Stimulated activated CD8-positive, alpha-beta memory T cell treated with anti-CD3 and anti-CD28 coated beads, Interleukin-15, amount 100 ng/mL, for 1 hour (primary cell): Measurements from ENCODE around the gene KLRK1.
"Not testable (repeated sequence)": the region's sequence is repeated elsewhere in the genome, so short reads cannot be mapped to it uniquely, and the experiment has no call there.

Experiments used
- DNase-seq: peaks from one replicate; pipeline ENCODE4 v3.0.0-alpha.2; 2020; ENCODE audit warnings: low read depth

The KLRK1 gene

DNA sequence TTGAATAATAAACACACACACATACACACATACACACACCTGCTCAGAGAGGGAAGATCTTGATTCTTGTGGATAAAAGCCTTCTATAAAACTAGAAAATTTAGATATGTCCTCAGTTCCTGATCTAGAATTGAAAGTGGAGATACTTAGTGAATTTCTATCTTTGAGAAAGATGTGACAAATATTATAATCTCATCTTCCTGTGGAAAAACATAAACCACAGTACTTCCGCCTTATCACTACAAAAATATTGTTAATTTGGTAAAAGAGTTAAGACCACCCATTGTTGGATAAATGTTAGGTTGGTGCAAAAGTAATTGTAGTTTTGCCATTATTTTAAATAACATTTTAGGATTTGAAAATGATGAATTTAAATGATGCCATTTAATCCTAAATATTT lies at the start of gene KLRK1:
TSS of gene KLRK1 (minus strand) at position 138 of the 400 bp plus-strand sequence. CDS start 1,231 bp downstream, outside the sequence.
- DNase-seq, result no peak

DNA sequence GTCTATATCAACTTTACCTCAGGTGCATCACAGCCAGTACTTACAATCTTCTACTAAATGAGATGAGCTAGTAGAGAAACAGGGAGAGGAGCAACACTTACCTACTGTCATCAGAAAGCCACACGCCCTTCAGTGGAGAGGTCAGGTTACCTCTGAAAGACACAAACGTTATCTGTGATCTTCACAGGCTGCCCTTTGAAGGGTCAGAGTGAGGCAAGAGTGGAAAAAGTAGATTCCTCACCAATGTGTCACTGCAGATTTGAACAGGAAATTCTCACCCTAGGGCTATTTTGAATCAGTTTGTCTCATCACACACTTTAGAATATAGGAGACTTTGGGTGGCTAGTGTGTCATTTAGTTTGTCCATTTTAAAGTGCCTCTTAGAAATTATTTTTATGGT lies 47.8 kb upstream of the KLRK1 start:
- DNase-seq, result not testable (repeated sequence)

DNA sequence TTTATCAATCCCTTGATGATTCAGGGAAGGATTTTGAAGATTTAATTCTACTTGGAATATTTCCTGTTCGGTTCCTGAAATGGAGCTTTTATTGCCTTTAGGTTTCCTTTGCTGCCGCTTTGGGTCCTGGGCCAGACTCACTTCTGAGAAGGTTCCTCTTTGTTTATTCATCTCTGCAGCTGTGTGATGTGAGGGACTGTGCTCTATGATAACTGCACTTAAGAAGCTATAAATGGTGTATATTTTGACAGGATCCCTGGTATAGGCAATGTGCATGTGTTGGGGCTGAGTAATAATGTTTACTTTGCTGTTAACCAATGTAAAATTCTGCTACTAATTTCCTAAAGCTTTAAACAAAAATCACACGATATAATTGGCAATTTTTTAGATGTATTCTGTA lies 46.0 kb upstream of the KLRK1 start, which contains the start of gene KLRC2:
TSS of gene KLRC2 (minus strand) at position 195 of the 400 bp plus-strand sequence. CDS start at position 171, 24 bp downstream.
- DNase-seq, result not testable (repeated sequence)

DNA sequence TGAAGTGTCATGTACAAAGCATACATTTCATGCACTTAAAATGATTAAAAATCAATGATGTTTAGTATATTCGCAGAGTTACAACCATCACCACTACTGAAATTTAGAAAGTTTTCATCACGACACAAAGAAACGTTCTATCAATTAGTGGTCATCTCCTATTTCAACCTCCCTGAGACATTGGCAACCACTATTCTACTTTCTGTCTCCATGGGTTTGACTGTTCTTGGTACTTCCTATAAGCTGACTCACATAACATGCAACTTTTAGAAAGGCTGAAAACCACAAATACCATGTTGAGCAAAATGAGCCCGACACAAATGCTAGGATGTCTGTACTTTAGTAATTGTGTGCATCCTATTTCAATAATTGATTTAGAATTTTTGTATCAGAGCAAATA lies 40.8 kb upstream of the KLRK1 start:
- not testable (repeated sequence) for DNase-seq

DNA sequence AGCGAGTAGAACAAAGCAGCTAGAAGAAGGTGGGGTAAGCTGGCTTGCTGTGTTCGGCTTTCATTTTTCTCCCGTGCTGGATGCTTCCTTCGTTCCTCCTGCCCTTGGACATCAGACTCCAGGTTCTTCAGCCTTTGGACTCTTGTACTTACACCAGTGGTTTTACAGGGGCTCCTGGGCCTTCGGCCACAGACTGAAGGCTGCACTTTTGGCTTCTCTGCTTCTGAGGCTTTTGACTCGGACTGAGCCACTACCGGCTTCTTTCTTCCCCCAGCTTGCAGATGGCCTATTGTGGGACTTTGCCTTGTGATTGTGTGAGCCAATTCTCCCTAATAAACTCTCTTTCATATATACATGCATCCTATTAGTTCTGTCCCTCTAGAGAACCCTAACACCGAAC lies 36.1 kb upstream of the KLRK1 start:
- not testable (repeated sequence) for DNase-seq

DNA sequence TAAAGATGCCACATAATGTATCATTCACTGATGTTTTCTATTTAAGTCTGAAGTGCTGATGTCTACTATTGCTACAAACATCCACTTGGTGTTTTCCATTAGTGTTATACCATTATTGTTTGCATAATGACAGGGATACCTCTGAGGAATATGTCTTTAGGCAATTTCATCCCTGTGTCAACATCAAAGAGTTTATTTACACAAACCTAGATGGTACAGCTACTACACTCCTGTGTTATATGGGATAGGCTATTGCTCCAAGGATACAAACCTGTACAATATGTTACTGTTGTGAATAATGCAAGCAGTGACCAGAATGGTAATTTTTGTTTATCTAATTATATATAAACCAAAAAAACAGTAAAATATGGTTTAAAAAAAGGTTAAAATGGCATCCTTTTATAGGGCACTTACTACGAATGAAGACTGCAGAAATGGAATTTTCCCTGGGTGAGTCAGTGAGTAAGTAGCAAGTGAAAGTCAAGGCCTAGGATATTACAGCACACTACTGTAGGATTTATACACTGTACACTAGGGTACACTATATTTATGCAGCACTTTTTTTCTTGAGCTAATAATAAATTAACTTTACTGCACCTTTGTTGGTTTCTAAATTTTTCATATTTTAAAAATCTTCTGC lies 34.5 kb upstream of the KLRK1 start:
- DNase-seq, result not testable (repeated sequence)

DNA sequence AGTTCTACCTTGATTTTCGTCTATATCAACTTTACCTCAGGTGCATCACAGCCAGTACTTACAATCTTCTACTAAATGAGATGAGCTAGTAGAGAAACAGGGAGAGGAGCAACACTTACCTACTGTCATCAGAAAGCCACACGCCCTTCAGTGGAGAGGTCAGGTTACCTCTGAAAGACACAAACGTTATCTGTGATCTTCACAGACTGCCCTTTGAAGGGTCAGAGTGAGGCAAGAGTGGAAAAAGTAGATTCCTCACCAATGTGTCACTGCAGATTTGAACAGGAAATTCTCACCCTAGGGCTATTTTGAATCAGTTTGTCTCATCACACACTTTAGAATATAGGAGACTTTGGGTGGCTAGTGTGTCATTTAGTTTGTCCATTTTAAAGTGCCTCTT lies 32.3 kb upstream of the KLRK1 start:
- not testable (repeated sequence) for DNase-seq

DNA sequence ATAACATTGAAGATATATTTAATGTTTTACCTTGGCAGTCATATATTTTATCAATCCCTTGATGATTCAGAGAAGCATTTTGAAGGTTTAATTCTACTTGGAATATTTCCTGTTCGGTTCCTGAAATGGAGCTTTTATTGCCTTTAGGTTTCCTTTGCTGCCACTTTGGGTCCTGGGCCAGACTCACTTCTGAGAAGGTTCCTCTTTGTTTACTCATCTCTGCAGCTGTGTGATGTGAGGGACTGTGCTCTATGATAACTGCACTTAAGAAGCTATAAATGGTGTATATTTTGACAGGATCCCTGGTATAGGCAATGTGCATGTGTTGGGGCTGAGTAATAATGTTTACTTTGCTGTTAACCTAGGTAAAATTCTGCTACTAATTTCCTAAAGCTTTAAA lies 30.5 kb upstream of the KLRK1 start, which contains the start of gene KLRC3:
TSS of gene KLRC3 (minus strand) at position 262 of the 400 bp plus-strand sequence. CDS start at position 217, 45 bp downstream.
- not testable (repeated sequence) for DNase-seq

DNA sequence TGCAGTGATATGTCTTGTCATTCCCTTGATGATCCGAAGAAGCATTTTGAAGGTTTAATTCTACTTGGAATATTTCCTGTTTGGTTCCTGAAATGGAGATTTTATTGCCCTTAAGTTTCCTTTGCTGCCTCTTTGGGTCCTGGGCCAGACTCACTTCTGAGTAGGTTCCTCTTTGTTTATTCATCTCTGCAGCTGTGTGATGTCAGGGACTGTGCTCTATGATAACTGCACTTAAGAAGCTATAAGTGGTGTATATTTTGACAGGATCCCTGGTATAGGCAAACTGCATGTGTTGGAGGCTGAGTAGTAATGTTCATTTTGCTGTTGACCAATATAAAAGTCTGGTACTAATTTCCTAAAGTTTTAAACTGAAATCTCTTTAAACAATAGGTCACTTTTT lies 19.6 kb upstream of the KLRK1 start, which contains the start of gene KLRC4:
TSS of gene KLRC4 (minus strand) at position 366 of the 400 bp plus-strand sequence. CDS start at position 184, 182 bp downstream.
- no peak for DNase-seq

DNA sequence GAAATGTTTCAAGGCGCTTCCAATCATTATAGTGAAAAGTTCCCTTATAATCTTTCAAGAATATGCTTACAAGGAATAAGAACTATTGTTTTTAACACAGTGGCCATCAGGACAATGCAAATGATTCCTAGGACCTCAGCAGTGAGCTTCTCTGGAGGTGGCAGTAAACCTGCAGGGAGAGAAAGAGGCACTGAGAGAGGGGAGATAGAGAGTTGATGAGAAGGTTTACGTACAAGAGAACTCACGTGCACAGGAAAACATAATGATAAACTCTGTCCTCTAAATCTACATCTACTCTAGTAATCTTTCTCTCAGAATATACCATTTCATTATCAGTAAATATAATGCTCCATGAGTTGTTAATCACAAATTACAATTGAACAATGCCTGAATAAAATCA lies 19.0 kb upstream of the KLRK1 start:
- DNase-seq, result no peak

DNA sequence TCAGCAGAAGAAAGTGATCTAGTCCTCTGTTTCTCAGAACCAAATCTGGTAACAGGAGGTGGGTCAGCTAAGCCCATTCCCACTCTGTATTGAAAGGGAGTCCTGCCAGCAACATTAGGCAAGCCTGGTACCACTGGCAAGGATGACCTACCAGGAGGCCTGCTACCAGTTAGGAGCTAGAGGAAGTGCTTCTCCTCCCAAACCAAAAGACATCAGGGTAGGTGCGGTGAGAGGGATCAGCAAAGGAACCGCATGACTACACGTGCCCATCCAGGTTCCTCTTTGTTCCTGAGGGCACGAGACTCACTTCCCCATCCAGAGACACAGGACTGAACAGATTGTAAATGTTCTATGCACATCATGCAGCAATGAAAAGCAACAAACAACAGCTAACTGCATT lies 16.9 kb upstream of the KLRK1 start:
- DNase-seq, result no peak

DNA sequence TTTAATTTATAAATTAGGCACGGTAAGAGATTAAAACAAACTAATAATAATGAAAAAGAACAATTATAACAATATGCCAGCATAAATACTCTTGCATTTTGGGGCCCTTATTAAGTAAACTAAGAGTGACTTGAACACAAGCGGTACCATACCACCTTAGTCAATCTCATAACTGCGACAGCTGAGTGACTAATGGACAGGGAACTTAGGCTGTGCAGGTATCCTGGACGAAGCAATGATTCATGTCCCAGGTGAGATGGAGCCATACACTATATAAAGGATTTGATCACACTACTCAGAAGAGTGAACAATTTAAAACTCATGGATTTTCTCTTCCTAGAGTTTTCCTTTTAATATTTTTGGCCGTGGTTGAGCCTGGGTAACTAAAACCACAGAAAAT lies 15.5 kb upstream of the KLRK1 start:
- no peak for DNase-seq

DNA sequence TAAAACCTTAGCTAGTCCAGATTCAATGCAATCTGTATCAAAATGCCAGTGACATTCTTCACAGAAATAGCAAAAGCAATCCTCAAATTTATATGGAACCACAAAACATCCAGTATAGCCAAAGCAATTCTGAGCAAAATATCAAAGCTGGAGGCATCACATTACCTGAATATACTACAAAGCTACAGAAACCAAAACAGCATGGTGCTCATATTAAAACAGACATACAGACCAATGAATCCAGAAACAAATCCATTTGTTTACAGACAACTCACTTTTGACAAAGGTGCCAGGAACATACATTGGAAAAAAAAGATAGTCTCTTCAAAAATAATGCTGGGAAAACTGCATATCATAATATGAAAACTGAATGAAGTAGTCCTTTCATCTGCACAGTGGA lies 15.0 kb upstream of the KLRK1 start:
- DNase-seq, result no peak

DNA sequence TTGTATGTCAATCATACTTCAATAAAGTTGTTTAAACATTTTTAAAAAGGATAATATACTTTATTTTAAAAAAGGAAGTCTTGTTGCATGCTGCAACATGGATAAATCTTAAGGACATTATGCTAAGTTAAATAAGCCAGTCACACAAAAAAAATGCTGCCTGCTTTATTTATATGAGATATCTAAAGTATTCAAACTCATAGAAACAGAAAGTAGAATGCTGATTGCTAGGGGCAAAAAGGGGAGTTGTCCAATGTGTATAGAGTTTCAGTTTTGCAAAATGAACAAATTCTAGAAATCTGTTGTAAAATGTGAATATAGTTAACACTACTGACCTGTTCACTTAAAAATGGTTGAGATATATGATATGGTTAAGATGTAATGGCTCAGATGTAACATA lies 11.0 kb upstream of the KLRK1 start:
- no peak for DNase-seq

DNA sequence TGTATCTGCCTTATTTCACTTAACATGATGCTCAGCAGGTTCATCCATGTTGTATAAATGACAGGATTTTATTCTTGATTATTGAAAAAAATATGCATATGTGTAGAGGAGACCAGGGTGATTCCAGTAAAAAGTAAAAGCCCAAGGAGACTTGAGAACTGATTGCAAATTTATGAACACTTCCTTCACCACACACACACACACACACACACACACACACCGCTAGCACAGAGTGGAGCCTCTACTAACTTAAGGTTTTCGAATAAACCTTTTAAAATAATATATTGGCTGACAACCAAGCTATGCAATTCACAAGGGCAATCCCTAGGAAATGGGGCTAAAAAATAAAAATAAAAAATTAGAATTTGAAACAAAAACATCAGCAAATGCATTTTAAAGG lies 8.3 kb upstream of the KLRK1 start:
- no peak for DNase-seq

DNA sequence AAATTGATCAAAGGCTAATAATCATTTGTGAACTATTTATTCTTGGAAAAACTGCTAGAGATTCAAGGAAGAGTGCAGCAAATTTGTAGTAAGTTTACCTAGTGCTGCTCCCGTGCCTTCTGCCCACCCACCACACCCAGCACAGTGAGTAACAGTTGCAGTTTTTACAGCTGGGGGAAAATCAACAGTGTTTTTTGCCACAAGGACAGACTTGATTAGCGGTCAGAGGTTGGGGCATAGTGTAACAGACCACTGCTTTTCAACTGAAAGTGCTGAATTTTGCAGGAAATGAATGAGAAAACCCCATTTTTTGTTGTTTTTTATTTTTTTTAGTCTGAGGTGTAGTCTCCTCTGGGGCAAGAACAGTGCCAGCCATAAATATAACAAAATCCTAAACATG lies 7.5 kb upstream of the KLRK1 start:
- DNase-seq, result no peak

DNA sequence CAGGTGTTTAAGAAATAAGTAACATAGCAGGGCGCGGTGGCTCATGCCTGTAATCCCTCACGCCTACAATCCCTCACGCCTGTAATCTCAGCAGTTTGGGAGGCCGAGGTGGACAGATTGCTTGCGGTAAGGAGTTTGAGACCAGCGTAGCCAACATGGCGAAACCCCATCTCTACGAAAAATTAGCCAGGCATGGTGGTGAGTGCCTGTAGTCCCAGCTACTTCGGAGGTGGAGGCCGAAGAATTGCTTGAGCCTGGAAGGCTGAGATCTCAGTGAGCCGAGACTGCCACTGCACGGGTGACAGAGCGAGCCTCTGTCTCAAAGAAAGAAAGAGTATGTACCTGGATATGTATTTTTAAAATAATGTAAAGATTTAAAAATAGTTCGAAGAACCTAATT lies 6.3 kb upstream of the KLRK1 start:
- not testable (repeated sequence) for DNase-seq

DNA sequence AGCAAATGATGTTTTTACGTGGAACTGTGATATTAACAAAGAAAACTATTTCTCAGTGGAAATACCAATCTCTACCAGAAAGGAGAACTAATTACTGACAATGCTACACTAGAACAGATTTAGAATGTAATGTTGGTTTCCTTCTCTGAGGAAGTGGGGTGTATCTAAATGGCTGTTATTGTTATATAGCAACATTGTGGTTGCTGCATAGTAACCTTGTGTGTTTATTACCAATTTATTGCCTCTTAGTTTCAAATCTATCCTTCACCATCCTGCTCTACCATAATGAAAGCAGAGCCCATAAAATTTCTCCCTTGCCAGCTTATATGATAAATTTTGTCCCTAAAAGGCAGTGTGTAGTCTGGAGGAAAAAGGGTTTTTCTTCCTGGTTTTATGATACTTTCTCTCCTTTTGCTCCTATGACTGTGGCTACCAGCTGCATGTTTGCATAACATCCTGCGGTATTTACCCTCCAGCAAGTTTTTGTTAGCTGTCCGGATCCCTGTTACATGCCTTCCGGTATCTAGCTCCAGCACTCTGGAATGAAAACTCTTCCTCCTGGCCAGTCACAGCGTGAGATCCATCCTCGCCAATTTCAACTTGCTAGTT lies 5.7 kb upstream of the KLRK1 start:
- no peak for DNase-seq

DNA sequence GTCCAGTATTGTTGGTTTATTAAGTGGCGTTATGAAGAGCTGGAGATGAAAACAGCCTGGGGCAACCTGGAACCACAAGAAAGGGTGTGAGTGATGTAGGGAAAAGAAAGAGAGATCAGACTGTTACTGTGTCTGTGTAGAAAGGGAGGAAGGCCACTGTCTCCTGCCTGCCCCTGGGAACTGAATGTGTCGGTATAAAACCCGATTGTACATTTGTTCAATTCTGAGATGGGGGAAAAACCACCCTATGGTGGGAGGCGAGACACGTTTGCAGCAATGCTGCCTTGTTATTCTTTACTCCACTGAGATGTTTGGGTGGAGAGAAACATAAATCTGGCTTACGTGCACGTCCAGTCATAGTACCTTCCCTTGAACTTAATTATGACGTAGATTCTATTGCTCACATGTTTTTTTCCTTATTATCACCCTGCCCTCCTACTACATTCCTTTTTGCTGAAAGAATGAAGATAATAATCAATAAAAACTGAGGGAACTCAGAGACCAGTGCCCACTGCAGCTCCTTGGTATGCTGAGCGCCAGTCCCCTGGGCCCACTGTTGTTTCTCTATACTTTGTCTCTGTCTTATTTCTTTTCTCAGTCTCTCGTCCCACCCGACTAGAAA lies 4.8 kb upstream of the KLRK1 start:
- DNase-seq, result not testable (repeated sequence)

DNA sequence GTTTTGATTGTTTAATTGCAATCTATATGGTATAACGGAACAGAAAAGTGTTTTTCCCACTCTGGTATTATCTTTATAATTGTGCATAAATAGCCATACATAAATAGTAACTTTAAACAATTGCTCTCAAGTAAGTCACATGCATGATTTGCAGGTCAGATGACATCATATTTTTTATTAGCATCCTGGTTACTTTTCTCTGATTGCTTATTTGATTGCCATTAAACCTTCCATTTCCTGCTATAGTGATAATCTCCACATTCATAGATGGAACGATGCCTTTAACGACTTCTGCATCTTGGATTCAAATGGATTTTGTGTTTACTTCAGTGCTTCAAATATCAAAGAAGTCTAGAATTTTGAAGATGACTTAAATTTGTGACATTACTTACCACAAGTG lies 3.5 kb upstream of the KLRK1 start:
- DNase-seq, result no peak

DNA sequence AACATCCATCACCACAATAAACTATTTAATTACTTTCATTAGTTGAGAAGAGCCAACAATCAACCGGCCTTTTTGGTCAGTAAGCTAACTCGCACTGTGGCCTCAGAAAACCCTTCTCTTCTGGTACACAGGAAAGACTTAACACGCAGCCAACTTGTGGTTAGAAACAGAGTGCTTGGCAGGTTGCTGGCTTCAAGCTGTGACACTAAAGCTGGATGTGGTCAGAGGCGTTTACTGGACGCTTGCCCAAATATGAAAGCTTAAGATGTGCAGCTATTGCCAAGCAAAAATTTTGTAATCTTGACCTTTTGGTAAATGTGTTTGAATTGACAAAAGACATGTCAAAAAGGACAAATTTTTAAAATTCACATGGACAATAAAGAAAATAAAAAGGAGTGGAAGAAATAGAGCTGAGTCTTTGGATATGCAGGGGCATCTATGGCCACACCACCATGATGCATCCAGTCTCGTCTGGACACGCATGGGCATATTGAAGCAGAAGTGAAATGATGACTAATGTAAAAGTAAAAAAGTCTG lies 2.6 kb upstream of the KLRK1 start:
- DNase-seq, result no peak

DNA sequence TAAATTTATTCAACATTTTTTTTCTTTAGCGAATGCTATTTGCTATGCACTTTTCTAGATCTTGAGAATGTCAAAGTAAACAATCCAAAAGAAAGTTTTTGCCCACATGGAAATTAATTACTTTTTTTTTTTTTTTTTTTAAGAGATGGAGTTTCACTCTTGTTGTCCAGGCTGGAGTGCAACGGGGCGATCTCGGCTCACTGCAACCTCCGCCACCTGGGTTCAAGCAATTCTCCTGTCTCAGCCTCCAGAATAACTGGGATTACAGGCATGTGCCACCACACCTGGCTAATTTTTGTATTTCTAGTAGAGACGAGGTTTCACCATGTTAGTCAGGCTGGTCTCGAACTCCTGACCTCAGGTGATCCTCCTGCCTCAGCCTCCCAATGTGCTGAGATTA lies 1.1 kb upstream of the KLRK1 start:
- DNase-seq, result not testable (repeated sequence)
